22Rv1 (cell line): ENCODE data around the gene USP17L10.
"Not testable (repeated sequence)": the region's sequence is repeated elsewhere in the genome, so short reads cannot be mapped to it uniquely, and the experiment has no call there.

ENCODE experiments used
- CTCF ChIP-seq: fragments of 450-650 bp; IDR thresholded peaks from 2 replicates; pipeline ENCODE4 v1.5.1; 2017; ENCODE audit warnings: mild to moderate bottlenecking
- ZFX ChIP-seq: fragments of 450-650 bp; IDR thresholded peaks from 2 replicates; pipeline ENCODE4 v1.6.1; 2017; ENCODE audit warnings: antibody characterized with exemption, borderline replicate concordance

- TF ChIP-seq CTCF, ZFX: not testable (repeated sequence)
These were observed 14.1 kb downstream of the USP17L10 start, which contains the start of gene USP17L13 for GRCh38 chr4:9224596-9224995.
